ENCODE results near the gene TDRD10.

- TF ChIP-seq POLR2AphosphoS5 (IDR thresholded peaks at IDR 0.05; ENCODE audit: low read depth, low read length) (no peak), POU2F2 (IDR thresholded peaks at IDR 0.05; ENCODE audit: low read depth, low read length) (no peak), POLR2A (IDR thresholded peaks at IDR 0.05; ENCODE audit: low read depth, low read length) (no peak), TAF1 (IDR thresholded peaks at IDR 0.05; ENCODE audit: low read depth, low read length) (no peak)
Observed at GRCh38 chr1:154478639-154479038, 23.4 kb upstream of the TDRD10 start.
